MM.1S (cell line): ENCODE results near the gene AMBRA1.

ENCODE experiments used
- DNase-seq: peaks from one replicate; pipeline ENCODE4 v3.0.0-alpha.2; 2015
- H2AFZ ChIP-seq: fragments of 300-600 bp; sonication (generic); 2 replicates; pipeline ENCODE4 v1.6.0; 2016; ENCODE audit warnings: antibody characterized with exemption, low read length
- H3F3A ChIP-seq: fragments of 300-600 bp; sonication (generic); 2 replicates; pipeline ENCODE4 v1.6.1; 2016; ENCODE audit warnings: mild to moderate bottlenecking, antibody characterized with exemption, low read length, moderate library complexity, mixed read lengths; ENCODE audit not compliant: insufficient read depth
- H3K27ac ChIP-seq: fragments of 300-600 bp; sonication (generic); 2 replicates; pipeline ENCODE4 v1.5.1; 2016; ENCODE audit warnings: mild to moderate bottlenecking, low read length
- H3K27me3 ChIP-seq: fragments of 300-600 bp; sonication (generic); replicated peaks from 2 replicates; pipeline ENCODE4 v1.6.0; 2016; ENCODE audit warnings: low read length; ENCODE audit not compliant: insufficient read depth
- H3K36me3 ChIP-seq: fragments of 300-600 bp; sonication (generic); replicated peaks from 2 replicates; pipeline ENCODE4 v1.6.1; 2016; ENCODE audit warnings: mild to moderate bottlenecking, low read length, mixed read lengths; ENCODE audit not compliant: insufficient read depth
- H3K4me1 ChIP-seq: fragments of 300-600 bp; sonication (generic); 2 replicates; pipeline ENCODE4 v1.6.1; 2016; ENCODE audit warnings: low read length, mixed read lengths
- H3K4me2 ChIP-seq: fragments of 300-600 bp; sonication (generic); 2 replicates; pipeline ENCODE4 v1.6.0; 2016; ENCODE audit warnings: low read depth, low read length
- H3K4me3 ChIP-seq: fragments of 300-600 bp; sonication (generic); 2 replicates; pipeline ENCODE4 v1.5.1; 2016; ENCODE audit warnings: low read length, mixed read lengths
- H3K79me2 ChIP-seq: fragments of 300-600 bp; sonication (generic); 2 replicates; pipeline ENCODE4 v1.6.1; 2016; ENCODE audit warnings: mixed run types, low read length, mixed read lengths
- H3K9ac ChIP-seq: fragments of 300-600 bp; sonication (generic); 2 replicates; pipeline ENCODE4 v1.6.1; 2016; ENCODE audit warnings: low read length, mixed read lengths
- H3K9me2 ChIP-seq: fragments of 300-600 bp; sonication (generic); replicated peaks from 2 replicates; pipeline ENCODE4 v1.6.1; 2016; ENCODE audit warnings: mild to moderate bottlenecking, low read length, mixed read lengths; ENCODE audit not compliant: insufficient read depth
- H3K9me3 ChIP-seq: fragments of 300-600 bp; sonication (generic); replicated peaks from 2 replicates; pipeline ENCODE4 v1.6.1; 2016; ENCODE audit warnings: mild to moderate bottlenecking, low read length, mixed read lengths; ENCODE audit not compliant: insufficient read depth
- H4K20me1 ChIP-seq: fragments of 300-600 bp; sonication (generic); 2 replicates; pipeline ENCODE4 v1.6.1; 2016; ENCODE audit warnings: mild to moderate bottlenecking, low read length, moderate library complexity, mixed read lengths; ENCODE audit not compliant: insufficient read depth
- CTCF ChIP-seq: fragments of 300-600 bp; sonication (generic); IDR thresholded peaks from 2 replicates; pipeline ENCODE4 v1.5.1; 2016; ENCODE audit warnings: antibody characterized with exemption, low read length, mixed read lengths
- EZH2 ChIP-seq: fragments of 300-600 bp; sonication (generic); optimal IDR thresholded peaks from 2 replicates; pipeline ENCODE3; 2017; ENCODE audit warnings: low read depth, mild to moderate bottlenecking, antibody characterized with exemption, low read length, mixed read lengths
- EZH2phosphoT487 ChIP-seq: fragments of 300-600 bp; sonication (generic); IDR thresholded peaks from 2 replicates; pipeline ENCODE4 v1.6.1; 2018; ENCODE audit warnings: antibody characterized with exemption, low read length

Gene AMBRA1

GRCh38 chr11:46417711-46418110, 176.1 kb downstream of the AMBRA1 start:
- no peak for DNase-seq
- H3K27ac ChIP-seq, result no peak overlapping the region
- H3K9ac ChIP-seq, result no peak overlapping the region
- H3K27me3 ChIP-seq, result no peaks in the 10 kb centered on the region
- no peaks in the 10 kb centered on the region for H3K79me2 ChIP-seq
- no peaks in the 10 kb centered on the region for H3K4me1 ChIP-seq
- no peaks in the 10 kb centered on the region for H3K36me3 ChIP-seq
- no peaks in the 10 kb centered on the region for H3F3A ChIP-seq
- H3K4me2 ChIP-seq, result no peak overlapping the region
- H2AFZ ChIP-seq, result no peak overlapping the region
- no peak overlapping the region for H3K4me3 ChIP-seq
- H4K20me1 ChIP-seq, result no peaks in the 10 kb centered on the region
- H3K9me3 ChIP-seq, result no peaks in the 10 kb centered on the region
- TF ChIP-seq CTCF, result no peak
- TF ChIP-seq EZH2, result no peak
- no peak for TF ChIP-seq EZH2phosphoT487
- H3K9me2 ChIP-seq, result no peaks in the 10 kb centered on the region

- no peak overlapping the region for H3K4me3 ChIP-seq
- no peaks in the 10 kb centered on the region for H3F3A ChIP-seq
- no peak for TF ChIP-seq EZH2
- no peak for TF ChIP-seq CTCF
- TF ChIP-seq EZH2phosphoT487, result no peak
- DNase-seq, result no peak
- no peaks in the 10 kb centered on the region for H3K9me3 ChIP-seq
- no peak overlapping the region for H3K4me2 ChIP-seq
- no peak overlapping the region for H2AFZ ChIP-seq
- H3K9me2 ChIP-seq, result no peaks in the 10 kb centered on the region
- no peaks in the 10 kb centered on the region for H3K27me3 ChIP-seq
- no peaks in the 10 kb centered on the region for H3K36me3 ChIP-seq
- no peak overlapping the region for H3K27ac ChIP-seq
- H3K9ac ChIP-seq, result no peak overlapping the region
- no peaks in the 10 kb centered on the region for H3K4me1 ChIP-seq
- H3K79me2 ChIP-seq, result no peaks in the 10 kb centered on the region
- no peaks in the 10 kb centered on the region for H4K20me1 ChIP-seq
Measured at GRCh38 chr11:46414879-46415278, 178.9 kb downstream of the AMBRA1 start.

- Histone ChIP-seq H4K20me1 (no peaks in the 10 kb centered on the region), H3K27ac (no peak overlapping the region), H3K4me2 (no peak overlapping the region), H3K9me2 (no peaks in the 10 kb centered on the region), H3F3A (no peaks in the 10 kb centered on the region), H3K79me2 (no peaks in the 10 kb centered on the region), H3K27me3 (no peaks in the 10 kb centered on the region), H3K9ac (no peak overlapping the region), H3K9me3 (no peaks in the 10 kb centered on the region), H2AFZ (no peak overlapping the region), H3K36me3 (no peaks in the 10 kb centered on the region), H3K4me3 (no peak overlapping the region), H3K4me1 (no peaks in the 10 kb centered on the region)
- DNase-seq, result no peak
- TF ChIP-seq EZH2phosphoT487, result no peak
- no peak for TF ChIP-seq CTCF
- TF ChIP-seq EZH2, result no peak
Measured at GRCh38 chr11:46414466-46414796, 179.4 kb downstream of the AMBRA1 start.
